Activated CD8-positive, alpha-beta T cell treated with anti-CD3 and anti-CD28 coated beads, Interleukin-2, amount 10 ng/mL, durations not matched to agents 7 days and 5 days (primary cell): ENCODE measurements around the gene SEMA4C. TPM values are rescaled to one million over a fixed set of nuclear protein-coding genes. Genes with fewer than 3 reads are reported as not detected.

Experiments
- ATAC-seq: fragments of 150-1000 bp; cut with Tn5 transposase; one replicate; pipeline ENCODE4 v1.10.0; 2021; ENCODE audit warnings: moderate library complexity
- CTCF ChIA-PET: fragments of 350-600 bp; sonication (Branson Sonifier 250); formaldehyde crosslinking; loops from one replicate; lab custom pipeline; 2021; ENCODE audit warnings: antibody characterized with exemption; lab: Charles Lee
- POLR2A ChIA-PET: fragments of 350-600 bp; sonication (Branson Sonifier 250); formaldehyde crosslinking; loops from one replicate; lab custom pipeline; 2021; ENCODE audit warnings: antibody characterized with exemption; lab: Charles Lee
- DNase-seq: peaks from one replicate; pipeline ENCODE4 v3.0.0-alpha.2; 2020
- H3K27ac Mint-ChIP-seq: one replicate; pipeline ENCODE4 v1.8.0; 2021; ENCODE audit warnings: mild to moderate bottlenecking, mixed read lengths
- H3K27me3 Mint-ChIP-seq: one replicate; pipeline ENCODE4 v1.8.0; 2021; ENCODE audit warnings: low read depth, mixed read lengths
- H3K36me3 Mint-ChIP-seq: one replicate; pipeline ENCODE4 v1.8.0; 2021; ENCODE audit warnings: low read depth, mixed read lengths
- H3K4me1 Mint-ChIP-seq: one replicate; pipeline ENCODE4 v1.8.0; 2021; ENCODE audit warnings: low read depth, mixed read lengths
- H3K4me3 Mint-ChIP-seq: one replicate; pipeline ENCODE4 v1.8.0; 2021; ENCODE audit warnings: mild to moderate bottlenecking, mixed read lengths
- H3K9me3 Mint-ChIP-seq: one replicate; pipeline ENCODE4 v1.8.0; 2022; ENCODE audit warnings: mixed read lengths; ENCODE audit not compliant: insufficient read depth
- total RNA-seq, 2 experiments: library from RNA; stranded (reverse); gene quantifications; one replicate each; pipeline ENCODE4 v1.2.3, GENCODE V29; 2021

Gene SEMA4C
- total RNA-seq, 2 experiments from 2014 or later = 21.0 to 24.5 TPM

GRCh38 chr2:96848264-96848663 is 21.6 kb downstream of the SEMA4C start:
- ATAC-seq = no peak
- CTCF ChIA-PET = interaction anchor here (3.2 kb wide), 1 partner anchor 9 kb away, joined by 15 read pairs; the partner anchor contains the start of gene ANKRD39

GRCh38 chr2:96847586-96847985 is 22.3 kb downstream of the SEMA4C start:
- H3K27ac Mint-ChIP-seq = no peak overlapping the region
- no peaks in the 10 kb centered on the region for H3K9me3 Mint-ChIP-seq
- ChIA-PET CTCF (interaction anchor here (1.1 to 3.2 kb wide), 2 partner anchors 10 to 23 kb away, joined by 3 to 15 read pairs; partner anchors contain the start of gene ANKRD39), POLR2A (interaction anchor here (0.9 to 2.1 kb wide), 2 partner anchors 9 to 10 kb away, joined by 4 to 8 read pairs; partner anchors contain the start of gene ANKRD39)
- DNase-seq (no peak), ATAC-seq (no peak)
- H3K4me3 Mint-ChIP-seq = no peak overlapping the region
- peaks cover 47% of the 10 kb centered on the region for H3K36me3 Mint-ChIP-seq
- no peaks in the 10 kb centered on the region for H3K27me3 Mint-ChIP-seq
- peaks cover 8% of the 10 kb centered on the region for H3K4me1 Mint-ChIP-seq

More at GRCh38 chr2:96848264-96848663, 21.6 kb downstream of the SEMA4C start:
- no peak overlapping the region for H3K4me3 Mint-ChIP-seq
- no peak overlapping the region for H3K27ac Mint-ChIP-seq
- peaks cover 52% of the 10 kb centered on the region for H3K36me3 Mint-ChIP-seq
- no peak for DNase-seq
- no peaks in the 10 kb centered on the region for H3K9me3 Mint-ChIP-seq
- POLR2A ChIA-PET = interaction anchor here (0.6 to 2.1 kb wide), 2 partner anchors 9 kb away, joined by 3 to 8 read pairs; partner anchors contain the start of gene ANKRD39
- H3K27me3 Mint-ChIP-seq = no peaks in the 10 kb centered on the region
- H3K4me1 Mint-ChIP-seq = peaks cover 8% of the 10 kb centered on the region

GRCh38 chr2:96846825-96847224 is 23.1 kb downstream of the SEMA4C start:
- Mint-ChIP-seq H3K4me1 (peaks cover 8% of the 10 kb centered on the region), H3K27me3 (no peaks in the 10 kb centered on the region), H3K27ac (no peak overlapping the region), H3K36me3 (peaks cover 45% of the 10 kb centered on the region), H3K9me3 (no peaks in the 10 kb centered on the region), H3K4me3 (no peak overlapping the region)
- ChIA-PET POLR2A (interaction anchor here (0.9 to 2.1 kb wide), 2 partner anchors 9 to 11 kb away, joined by 4 to 8 read pairs; partner anchors contain the start of gene ANKRD39), CTCF (interaction anchor here (1.1 to 3.2 kb wide), 2 partner anchors 11 to 24 kb away, joined by 3 to 15 read pairs; partner anchors contain the start of gene ANKRD39)
- DNase-seq = no peak
- no peak for ATAC-seq

- Mint-ChIP-seq H3K27me3 (no peaks in the 10 kb centered on the region), H3K27ac (no peak overlapping the region), H3K9me3 (no peaks in the 10 kb centered on the region), H3K4me3 (no peak overlapping the region), H3K4me1 (peaks cover 24% of the 10 kb centered on the region), H3K36me3 (peaks cover 45% of the 10 kb centered on the region)
- ChIA-PET CTCF (no interaction called here), POLR2A (interaction anchor here (0.6 kb wide), 1 partner anchor 504 kb away, joined by 3 read pairs; no protein-coding TSS in a partner anchor)
- DNase-seq (no peak), ATAC-seq (no peak)
These were observed 25.5 kb downstream of the SEMA4C start for GRCh38 chr2:96844405-96844808.

GRCh38 chr2:96843538-96844268 is 26.2 kb downstream of the SEMA4C start, which contains the start of gene ANKRD23:
TSS of gene ANKRD23 (minus strand) at chr2:96844021. CDS start at chr2:96843992, 29 bp downstream.
- no peak within 1 kb of the TSS for H3K4me3 Mint-ChIP-seq
- ATAC-seq (no peak), DNase-seq (no peak)
- POLR2A ChIA-PET = no interaction called here
- H3K27ac Mint-ChIP-seq = peak within 1 kb of the TSS; percentile 47
- H3K36me3 Mint-ChIP-seq = peaks cover 46% of the 10 kb centered on the region
- H3K27me3 Mint-ChIP-seq = no peaks in the 10 kb centered on the region
- no peaks in the 10 kb centered on the region for H3K9me3 Mint-ChIP-seq
- CTCF ChIA-PET = interaction anchor here (1.8 kb wide), 1 partner anchor 14 kb away, joined by 11 read pairs; the partner anchor contains the start of gene ANKRD39
- peaks cover 31% of the 10 kb centered on the region for H3K4me1 Mint-ChIP-seq

- H3K27ac Mint-ChIP-seq = no peak overlapping the region
- ChIA-PET CTCF (interaction anchor here (0.7 to 1.8 kb wide), 6 partner anchors 15 to 271 kb away, joined by 3 to 11 read pairs (median 4); partner anchors contain the start of genes ANKRD36, ANKRD39 and CNNM3), POLR2A (interaction anchor here (0.9 kb wide), 1 partner anchor 111 kb away, joined by 3 read pairs; no protein-coding TSS in a partner anchor)
- H3K4me1 Mint-ChIP-seq = peaks cover 33% of the 10 kb centered on the region
- peaks cover 36% of the 10 kb centered on the region for H3K36me3 Mint-ChIP-seq
- no peaks in the 10 kb centered on the region for H3K27me3 Mint-ChIP-seq
- H3K4me3 Mint-ChIP-seq = no peak overlapping the region
- DNase-seq (no peak), ATAC-seq (no peak)
- H3K9me3 Mint-ChIP-seq = no peaks in the 10 kb centered on the region
These were observed 27.3 kb downstream of the SEMA4C start for GRCh38 chr2:96842600-96842999.

- Mint-ChIP-seq H3K9me3 (no peaks in the 10 kb centered on the region), H3K36me3 (peaks cover 35% of the 10 kb centered on the region), H3K27ac (no peak overlapping the region), H3K4me3 (no peak overlapping the region), H3K27me3 (no peaks in the 10 kb centered on the region), H3K4me1 (peaks cover 33% of the 10 kb centered on the region)
- no peak for DNase-seq
- no peak for ATAC-seq
- ChIA-PET POLR2A (interaction anchor here (0.9 kb wide), 1 partner anchor 112 kb away, joined by 3 read pairs; no protein-coding TSS in a partner anchor), CTCF (interaction anchor here (0.7 to 2.6 kb wide), 5 partner anchors 16 to 271 kb away, joined by 3 to 11 read pairs (median 4); partner anchors contain the start of genes ANKRD36, ANKRD39 and CNNM3)
These were observed 28.0 kb downstream of the SEMA4C start for GRCh38 chr2:96841701-96842495.

- H3K4me1 Mint-ChIP-seq = peaks cover 33% of the 10 kb centered on the region
- no peaks in the 10 kb centered on the region for H3K9me3 Mint-ChIP-seq
- ATAC-seq = no peak
- CTCF ChIA-PET = interaction anchor here (0.8 to 2.6 kb wide), 5 partner anchors 18 to 123 kb away, joined by 3 to 10 read pairs (median 4); partner anchors contain the start of genes ANKRD39 and CNNM3
- peaks cover 35% of the 10 kb centered on the region for H3K36me3 Mint-ChIP-seq
- H3K27ac Mint-ChIP-seq = peak overlapping the region; percentile 72
- POLR2A ChIA-PET = interaction anchor here (0.6 to 2.3 kb wide), 4 partner anchors 8 to 123 kb away, joined by 3 to 12 read pairs (median 3); partner anchors contain the start of gene ANKRD39
- H3K27me3 Mint-ChIP-seq = no peaks in the 10 kb centered on the region
- peak overlapping the region; percentile 5 for H3K4me3 Mint-ChIP-seq
- DNase-seq = no peak
These were observed 29.7 kb downstream of the SEMA4C start for GRCh38 chr2:96839875-96840850.

GRCh38 chr2:96839293-96839874 is 30.5 kb downstream of the SEMA4C start:
- Mint-ChIP-seq H3K36me3 (peaks cover 37% of the 10 kb centered on the region), H3K4me3 (peak overlapping the region; percentile 56), H3K27me3 (no peaks in the 10 kb centered on the region), H3K27ac (peak overlapping the region; percentile 81), H3K4me1 (peaks cover 29% of the 10 kb centered on the region), H3K9me3 (no peaks in the 10 kb centered on the region)
- ATAC-seq (peak; percentile 94), DNase-seq (peak; percentile 90)
- POLR2A ChIA-PET = interaction anchor here (0.6 to 2.3 kb wide), 6 partner anchors 8 to 124 kb away, joined by 3 to 12 read pairs (median 4); partner anchors contain the start of gene ANKRD39
- CTCF ChIA-PET = interaction anchor here (0.8 to 2.6 kb wide), 4 partner anchors 19 to 124 kb away, joined by 4 to 10 read pairs (median 4); partner anchors contain the start of genes ANKRD39 and CNNM3
